SK-N-SH (cell line): ENCODE results near the gene HIVEP2. TPM values are rescaled to one million over a fixed set of nuclear protein-coding genes. Genes with fewer than 3 reads are reported as not detected.

Experiments used
- CTCF ChIA-PET: fragments of 300-600, 350-600 bp; formaldehyde crosslinking; extraction: SDS; loops from one replicate; lab custom pipeline; 2021; lab: Yijun Ruan, JAX
- POLR2A ChIA-PET: fragments of 350-600 bp; sonication (Branson Sonifier 250); formaldehyde crosslinking; extraction: SDS; loops from one replicate; lab custom pipeline; 2020; ENCODE audit warnings: antibody characterized with exemption, inconsistent platforms; lab: Yijun Ruan, JAX
- DNase-seq: peaks from one replicate; pipeline ENCODE4 v3.0.0; 2012
- H2AFZ ChIP-seq: fragments of 200-600 bp; sonication (generic); 2 replicates; pipeline ENCODE4 v1.8.1; 2016; ENCODE audit warnings: antibody characterized with exemption, mild to moderate bottlenecking, low read depth
- H3F3A ChIP-seq: fragments of 200-600 bp; sonication (generic); replicated peaks from 2 replicates; pipeline ENCODE3; 2016; ENCODE audit warnings: antibody characterized with exemption, mild to moderate bottlenecking; ENCODE audit not compliant: insufficient read depth
- H3K27ac ChIP-seq, 2 experiments: fragments of 200-500 bp in 1 of 2; fragments of 200-600 bp in 1 of 2; sonication (Bioruptor generic) in 1 of 2; sonication (generic), shearing (Covaris generic) in 1 of 2; 2 replicates each; pipeline versions ENCODE4 v1.5.1 to v1.6.1; 2014 to 2016; ENCODE audit warnings: low read depth in 2 of 2, inconsistent platforms in 1 of 2, low read length in 1 of 2, mild to moderate bottlenecking in 1 of 2, mixed read lengths in 1 of 2
- H3K27me3 ChIP-seq: fragments of 200-600 bp; sonication (generic), shearing (Covaris generic); 2 replicates; pipeline ENCODE4 v1.6.1; 2016; ENCODE audit warnings: mixed run types; ENCODE audit not compliant: insufficient read depth
- H3K36me3 ChIP-seq, 2 experiments: fragments of 200-500 bp in 1 of 2; fragments of 200-600 bp in 1 of 2; sonication (Bioruptor generic) in 1 of 2; sonication (generic) in 1 of 2; replicated peaks in 1 of 2; 2 replicates each; pipeline versions ENCODE3 to v1.5.1; 2014 to 2016; ENCODE audit warnings: low read length in 1 of 2, mild to moderate bottlenecking in 1 of 2; ENCODE audit not compliant: insufficient read depth in 2 of 2, control insufficient read depth in 1 of 2
- H3K4me1 ChIP-seq, 2 experiments: fragments of 200-500 bp in 1 of 2; fragments of 200-600 bp in 1 of 2; sonication (Bioruptor generic) in 1 of 2; sonication (generic), shearing (Covaris generic) in 1 of 2; 2 replicates each; pipeline versions ENCODE4 v1.5.1 to v1.6.1; 2014 to 2016; ENCODE audit warnings: low read depth in 1 of 2, low read length in 1 of 2, mixed run types in 1 of 2; ENCODE audit not compliant: insufficient read depth in 2 of 2, control insufficient read depth in 1 of 2
- H3K4me2 ChIP-seq: fragments of 200-600 bp; sonication (generic), shearing (Covaris generic); 2 replicates; pipeline ENCODE4 v1.6.1; 2017; ENCODE audit warnings: mixed run types
- H3K4me3 ChIP-seq, 2 experiments: fragments of 200-500 bp in 1 of 2; fragments of 200-600 bp in 1 of 2; sonication (Bioruptor generic) in 1 of 2; sonication (generic), shearing (Covaris generic) in 1 of 2; 2 replicates each; pipeline versions ENCODE4 v1.5.1 to v1.8.1; 2014 to 2016; ENCODE audit warnings: low read depth in 2 of 2, inconsistent platforms in 1 of 2, low read length in 1 of 2, mild to moderate bottlenecking in 1 of 2, mixed read lengths in 1 of 2, moderate library complexity in 1 of 2
- H3K79me2 ChIP-seq: fragments of 200-600 bp; sonication (generic); 2 replicates; pipeline ENCODE4 v1.8.1; 2017; ENCODE audit warnings: mild to moderate bottlenecking; ENCODE audit not compliant: insufficient read depth
- H3K9ac ChIP-seq: fragments of 200-600 bp; sonication (generic); 2 replicates; pipeline ENCODE4 v1.6.1; 2017; ENCODE audit warnings: mixed run types
- H3K9me2 ChIP-seq: fragments of 200-600 bp; sonication (generic); 2 replicates; pipeline ENCODE4 v1.6.1; 2017; ENCODE audit warnings: mixed run types
- H3K9me3 ChIP-seq: fragments of 200-600 bp; sonication (generic); 2 replicates; pipeline ENCODE4 v1.6.1; 2017; ENCODE audit warnings: mixed run types, mild to moderate bottlenecking, moderate library complexity
- H4K20me1 ChIP-seq: fragments of 200-600 bp; sonication (generic); 2 replicates; pipeline ENCODE4 v1.6.1; 2017; ENCODE audit warnings: mild to moderate bottlenecking, mixed run types; ENCODE audit not compliant: insufficient read depth
- ELF1 ChIP-seq: IDR thresholded peaks from 2 replicates; pipeline ENCODE4 v1.4.0; 2012
- EZH2phosphoT487 ChIP-seq: fragments of 200-600 bp; sonication (generic); IDR thresholded peaks from 2 replicates; pipeline ENCODE4 v1.6.1; 2017; ENCODE audit warnings: low read depth, mixed run types, mild to moderate bottlenecking, antibody characterized with exemption, moderate library complexity, borderline replicate concordance
- FOXJ3 ChIP-seq: sonication (generic); formaldehyde crosslinking; IDR thresholded peaks from 2 replicates; pipeline ENCODE4 v1.5.1; 2020; ENCODE audit warnings: mild to moderate bottlenecking, missing genetic modification reagents
- GABPA ChIP-seq: IDR thresholded peaks from 2 replicates; pipeline ENCODE4 v1.4.0; 2012; ENCODE audit warnings: low read depth, mild to moderate bottlenecking
- JUND ChIP-seq: IDR thresholded peaks from 2 replicates; pipeline ENCODE4 v1.4.0; 2012
- MEF2A ChIP-seq: IDR thresholded peaks from 2 replicates; pipeline ENCODE4 v1.4.0; 2012; ENCODE audit warnings: low read depth, borderline replicate concordance
- MXI1 ChIP-seq: IDR thresholded peaks from 2 replicates; pipeline ENCODE4 v1.6.1; 2012; ENCODE audit warnings: mild to moderate bottlenecking, low read depth, low read length, improper control_type of control experiment
- NFIC ChIP-seq: IDR thresholded peaks from 2 replicates; pipeline ENCODE4 v1.4.0; 2012; ENCODE audit warnings: borderline replicate concordance
- NRF1 ChIP-seq: IDR thresholded peaks from 2 replicates; pipeline ENCODE4 v1.6.1; 2012; ENCODE audit warnings: low read depth, mild to moderate bottlenecking, low read length
- PBX3 ChIP-seq: IDR thresholded peaks from 2 replicates; pipeline ENCODE4; 2012
- POLR2AphosphoS5 ChIP-seq: IDR thresholded peaks from 2 replicates; pipeline ENCODE4 v1.6.1; 2012; ENCODE audit warnings: low read depth, low read length
- RAD21 ChIP-seq: IDR thresholded peaks from 2 replicates; pipeline ENCODE4 v1.6.1; 2012; ENCODE audit warnings: mild to moderate bottlenecking, low read length
- RCOR1 ChIP-seq: fragments of 150-350 bp; IDR thresholded peaks from 2 replicates; pipeline ENCODE4 v1.6.1; 2017; ENCODE audit warnings: antibody characterized with exemption, low read length
- RFX5 ChIP-seq: IDR thresholded peaks from 2 replicates; pipeline ENCODE4 v1.6.1; 2012; ENCODE audit warnings: mild to moderate bottlenecking, improper control_type of control experiment, low read length
- SIN3A ChIP-seq: IDR thresholded peaks from 2 replicates; pipeline ENCODE4 v1.6.1; 2012; ENCODE audit warnings: low read depth, mild to moderate bottlenecking, low read length, moderate library complexity, borderline replicate concordance
- TAF1 ChIP-seq: IDR thresholded peaks from 2 replicates; pipeline ENCODE4 v1.6.1; 2012; ENCODE audit warnings: low read depth, mild to moderate bottlenecking, low read length, moderate library complexity, borderline replicate concordance
- USF2 ChIP-seq: fragments of 150-350 bp; IDR thresholded peaks from 2 replicates; pipeline ENCODE4 v1.6.1; 2017; ENCODE audit warnings: antibody characterized with exemption, low read length, low read depth, borderline replicate concordance
- ZBTB33 ChIP-seq: IDR thresholded peaks from 2 replicates; pipeline ENCODE4 v1.4.0; 2012; ENCODE audit warnings: low read depth, borderline replicate concordance
- WGBS: methylation state at CpG from one replicate; pipeline ENCODE4 v1.1.6; 2017; ENCODE audit warnings: low lambda C conversion rate; 5-methylcytosine and 5-hydroxymethylcytosine counted together
- polyA plus RNA-seq, 3 experiments: library from polyadenylated mRNA; depleted of rRNA; stranded (reverse); fragments of >200 nt; gene quantifications; 2 replicates each; pipeline ENCODE4 v1.2.3, GENCODE V29; 2012

HIVEP2 gene
- polyA plus RNA-seq, 1 of the 3 experiments (the other 2 are of a cell fraction): 2.5 TPM

DNA sequence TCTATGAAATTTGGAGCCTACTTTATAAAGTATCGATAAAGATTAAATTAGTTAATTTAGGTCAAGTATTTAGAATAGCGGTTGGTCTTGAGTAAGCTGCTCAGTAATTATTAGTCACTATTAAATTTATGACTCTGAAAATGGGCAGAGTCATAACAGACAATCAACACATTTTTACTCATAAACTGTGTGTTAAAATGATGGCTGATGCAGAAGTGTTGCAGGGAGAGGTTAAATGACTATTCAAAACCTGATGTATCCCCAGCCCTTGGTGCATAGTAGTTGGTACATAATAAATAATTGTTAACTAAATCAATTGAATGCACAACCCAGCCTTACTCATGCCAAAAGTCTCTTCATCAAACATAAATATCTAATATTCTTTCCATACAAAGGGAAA, 30.6 kb downstream of the HIVEP2 start:
- no peaks in the 10 kb centered on the region for H3K9me3 ChIP-seq
- TF ChIP-seq TAF1 (no peak), MXI1 (no peak), JUND (no peak), PBX3 (no peak), POLR2AphosphoS5 (no peak), ELF1 (no peak), GABPA (no peak), RCOR1 (no peak), MEF2A (no peak)
- H3F3A ChIP-seq: peaks cover 4% of the 10 kb centered on the region
- H4K20me1 ChIP-seq: no peaks in the 10 kb centered on the region
- WGBS: 92% methylated on average over 2 of the region's 2 CpGs
- no peak overlapping the region for H3K27ac ChIP-seq
- peaks cover 0 to 5% of the 10 kb centered on the region in 2 experiments; a peak in 2 of 4 replicates for H3K4me1 ChIP-seq
- H3K79me2 ChIP-seq: peaks cover 29% of the 10 kb centered on the region
- POLR2A ChIA-PET: no interaction called here
- no peaks in the 10 kb centered on the region; the same call in 1 of the 2 replicates for H3K9me2 ChIP-seq
- no peak overlapping the region for H3K4me2 ChIP-seq
- CTCF ChIA-PET: no interaction called here
- no peak for DNase-seq
- no peak overlapping the region for H2AFZ ChIP-seq
- H3K4me3 ChIP-seq: no peak overlapping the region
- H3K9ac ChIP-seq: no peak overlapping the region
- no peaks in the 10 kb centered on the region for H3K27me3 ChIP-seq
- peaks cover 0 to 7% of the 10 kb centered on the region in 2 experiments for H3K36me3 ChIP-seq

GRCh38 chr6:142913511-142914047, 31.4 kb downstream of the HIVEP2 start:
- H3K36me3 ChIP-seq: peaks cover 0 to 7% of the 10 kb centered on the region in 2 experiments
- no peaks in the 10 kb centered on the region for H3K9me3 ChIP-seq
- H3K79me2 ChIP-seq: peaks cover 31% of the 10 kb centered on the region
- no peak overlapping the region for H3K27ac ChIP-seq
- H3K4me1 ChIP-seq: peaks cover 0 to 5% of the 10 kb centered on the region in 2 experiments; a peak in 1 of 4 replicates
- no peaks in the 10 kb centered on the region for H4K20me1 ChIP-seq
- WGBS: 94% methylated on average over 10 of the region's 10 CpGs
- no peak overlapping the region for H3K9ac ChIP-seq
- H3K9me2 ChIP-seq: no peaks in the 10 kb centered on the region
- no peak overlapping the region for H2AFZ ChIP-seq
- POLR2A ChIA-PET: no interaction called here
- no peak for DNase-seq
- no peak overlapping the region for H3K4me2 ChIP-seq
- H3K4me3 ChIP-seq: no peak overlapping the region
- CTCF ChIA-PET: no interaction called here
- TF ChIP-seq SIN3A (no peak), RAD21 (no peak), GABPA (no peak), RFX5 (no peak), FOXJ3 (no peak), EZH2phosphoT487 (no peak), USF2 (no peak), PBX3 (no peak), NRF1 (no peak), NFIC (no peak), ZBTB33 (no peak)
- TF ChIP-seq, all 33 proteins: peak for 0
- H3F3A ChIP-seq: no peaks in the 10 kb centered on the region
- H3K27me3 ChIP-seq: no peaks in the 10 kb centered on the region
